Parathyroid adenoma (tissue), 2 donors: ENCODE measurements around the gene CFAP57.

ENCODE experiments used
- H2AFZ ChIP-seq: fragments of 300-600 bp; sonication (generic); one replicate; pipeline ENCODE4 v1.7.0; 2017; ENCODE audit warnings: antibody characterized with exemption, mild to moderate bottlenecking
- H3K27ac ChIP-seq: fragments of 300-600 bp; sonication (generic); one replicate; pipeline ENCODE4 v1.7.0; 2017
- H3K27me3 ChIP-seq: fragments of 300-600 bp; sonication (generic); one replicate; pipeline ENCODE4 v1.7.0; 2017; ENCODE audit warnings: low read length; ENCODE audit not compliant: control insufficient read depth, insufficient read depth
- H3K36me3 ChIP-seq: fragments of 300-600 bp; sonication (generic); one replicate; pipeline ENCODE4 v1.7.0; 2017; ENCODE audit warnings: low read length; ENCODE audit not compliant: control insufficient read depth, insufficient read depth
- H3K4me1 ChIP-seq: fragments of 300-600 bp; sonication (generic); one replicate; pipeline ENCODE4 v1.7.0; 2017; ENCODE audit warnings: control low read depth
- H3K4me2 ChIP-seq: fragments of 300-600 bp; sonication (generic); one replicate; pipeline ENCODE4 v1.7.0; 2017; ENCODE audit warnings: low read length
- H3K4me3 ChIP-seq: fragments of 300-600 bp; sonication (generic); one replicate; pipeline ENCODE4 v1.7.0; 2017; ENCODE audit warnings: low read depth, low read length
- H3K79me2 ChIP-seq: fragments of 300-600 bp; sonication (generic); one replicate; pipeline ENCODE4 v1.7.0; 2017; ENCODE audit warnings: control low read depth
- H3K9ac ChIP-seq: fragments of 300-600 bp; sonication (generic); one replicate; pipeline ENCODE4 v1.7.0; 2017; ENCODE audit warnings: mild to moderate bottlenecking
- H3K9me3 ChIP-seq: fragments of 300-600 bp; sonication (generic); one replicate; pipeline ENCODE4 v1.7.0; 2017; ENCODE audit warnings: low read length; ENCODE audit not compliant: control insufficient read depth
- TF ChIP-seq, protein P1 (sequence below): fragments of 300-600 bp; sonication (generic); IDR thresholded peaks from one replicate; pipeline ENCODE4 v1.7.0; 2017; ENCODE audit warnings: antibody characterized with exemption, mild to moderate bottlenecking
- donor health status: primary hyperparathyroidism.

The CFAP57 gene

DNA sequence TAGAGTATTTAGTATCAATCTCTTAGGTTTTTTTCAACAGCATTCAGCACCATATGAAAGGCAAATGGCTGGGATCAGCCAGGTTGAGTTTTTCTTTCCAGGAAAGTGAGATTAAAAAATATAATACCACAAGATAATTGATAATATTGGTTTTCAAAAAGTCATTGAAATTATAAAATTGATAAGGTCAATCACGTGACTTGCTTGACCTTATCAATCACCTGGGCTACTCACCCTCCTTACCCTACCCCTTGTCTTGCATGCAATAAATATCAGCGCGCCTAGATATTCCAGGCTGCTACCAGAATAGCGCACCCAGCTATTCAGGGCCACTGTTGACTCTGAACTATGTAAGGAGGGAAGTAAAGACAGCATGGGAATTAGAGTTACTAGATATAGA, 31.5 kb upstream of the CFAP57 start:
- no peak overlapping the region for H3K27ac ChIP-seq
- no peak overlapping the region for H3K4me2 ChIP-seq
- no peaks in the 10 kb centered on the region for H3K79me2 ChIP-seq
- H3K4me1 ChIP-seq = peaks cover 2% of the 10 kb centered on the region
- H3K36me3 ChIP-seq = no peaks in the 10 kb centered on the region
- no peaks in the 10 kb centered on the region for H3K27me3 ChIP-seq
- TF ChIP-seq, protein P1, sequence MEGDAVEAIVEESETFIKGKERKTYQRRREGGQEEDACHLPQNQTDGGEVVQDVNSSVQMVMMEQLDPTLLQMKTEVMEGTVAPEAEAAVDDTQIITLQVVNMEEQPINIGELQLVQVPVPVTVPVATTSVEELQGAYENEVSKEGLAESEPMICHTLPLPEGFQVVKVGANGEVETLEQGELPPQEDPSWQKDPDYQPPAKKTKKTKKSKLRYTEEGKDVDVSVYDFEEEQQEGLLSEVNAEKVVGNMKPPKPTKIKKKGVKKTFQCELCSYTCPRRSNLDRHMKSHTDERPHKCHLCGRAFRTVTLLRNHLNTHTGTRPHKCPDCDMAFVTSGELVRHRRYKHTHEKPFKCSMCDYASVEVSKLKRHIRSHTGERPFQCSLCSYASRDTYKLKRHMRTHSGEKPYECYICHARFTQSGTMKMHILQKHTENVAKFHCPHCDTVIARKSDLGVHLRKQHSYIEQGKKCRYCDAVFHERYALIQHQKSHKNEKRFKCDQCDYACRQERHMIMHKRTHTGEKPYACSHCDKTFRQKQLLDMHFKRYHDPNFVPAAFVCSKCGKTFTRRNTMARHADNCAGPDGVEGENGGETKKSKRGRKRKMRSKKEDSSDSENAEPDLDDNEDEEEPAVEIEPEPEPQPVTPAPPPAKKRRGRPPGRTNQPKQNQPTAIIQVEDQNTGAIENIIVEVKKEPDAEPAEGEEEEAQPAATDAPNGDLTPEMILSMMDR = no peak
- no peak overlapping the region for H3K4me3 ChIP-seq
- no peak overlapping the region for H2AFZ ChIP-seq
- no peaks in the 10 kb centered on the region for H3K9me3 ChIP-seq
- no peak overlapping the region for H3K9ac ChIP-seq

DNA sequence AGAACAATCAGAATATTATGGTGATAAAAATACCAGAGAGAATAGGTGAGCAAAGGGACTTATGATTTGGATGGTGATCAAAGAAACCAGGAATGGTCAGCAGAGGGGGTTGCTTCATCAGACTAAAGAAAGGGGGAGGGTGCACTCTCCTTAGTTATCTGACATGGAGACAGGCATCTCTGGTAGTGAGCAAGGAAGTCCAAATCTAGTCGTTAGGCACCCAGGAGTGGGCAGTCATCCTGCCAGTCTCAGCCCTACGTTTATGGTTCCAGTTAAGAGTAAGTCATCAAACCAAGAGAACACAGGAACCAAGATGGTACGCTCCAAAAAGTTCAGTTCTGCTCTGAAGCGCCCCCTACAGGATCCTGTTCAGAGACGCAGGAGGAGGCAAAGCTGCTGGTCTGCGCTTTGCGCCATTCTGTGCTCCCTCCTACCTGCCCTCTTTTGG, 28.7 kb upstream of the CFAP57 start:
- Histone ChIP-seq H3K4me3 (no peak overlapping the region), H3K4me1 (no peaks in the 10 kb centered on the region), H2AFZ (no peak overlapping the region), H3K36me3 (no peaks in the 10 kb centered on the region), H3K27me3 (no peaks in the 10 kb centered on the region), H3K9ac (no peak overlapping the region), H3K4me2 (no peak overlapping the region), H3K79me2 (no peaks in the 10 kb centered on the region), H3K27ac (no peak overlapping the region), H3K9me3 (no peaks in the 10 kb centered on the region)
- TF ChIP-seq, protein P1 = no peak

DNA sequence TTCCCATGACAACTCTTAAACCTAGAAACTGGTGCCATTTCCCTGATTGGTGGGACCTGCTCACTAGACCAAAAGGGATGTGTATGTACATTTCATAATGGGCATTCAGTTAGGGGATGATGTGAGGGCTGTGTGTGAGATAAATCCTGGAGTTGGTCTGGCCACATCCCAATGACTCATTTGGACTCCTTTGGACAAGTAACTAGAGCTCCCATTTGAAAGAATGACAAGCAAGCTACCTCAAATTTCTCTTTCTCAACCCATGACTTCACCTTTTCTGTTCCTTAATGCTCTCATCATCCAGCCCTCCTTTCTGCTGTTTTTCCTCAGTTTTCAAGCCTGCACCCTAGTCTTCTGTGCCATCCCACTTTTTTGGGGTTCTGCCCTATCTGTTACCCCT, 27.9 kb upstream of the CFAP57 start:
- H3K4me3 ChIP-seq = no peak overlapping the region
- H3K27ac ChIP-seq = no peak overlapping the region
- H3K36me3 ChIP-seq = no peaks in the 10 kb centered on the region
- TF ChIP-seq, protein P1 = no peak
- H3K9me3 ChIP-seq = no peaks in the 10 kb centered on the region
- no peaks in the 10 kb centered on the region for H3K4me1 ChIP-seq
- H3K27me3 ChIP-seq = no peaks in the 10 kb centered on the region
- no peak overlapping the region for H2AFZ ChIP-seq
- H3K9ac ChIP-seq = no peak overlapping the region
- no peaks in the 10 kb centered on the region for H3K79me2 ChIP-seq
- no peak overlapping the region for H3K4me2 ChIP-seq

DNA sequence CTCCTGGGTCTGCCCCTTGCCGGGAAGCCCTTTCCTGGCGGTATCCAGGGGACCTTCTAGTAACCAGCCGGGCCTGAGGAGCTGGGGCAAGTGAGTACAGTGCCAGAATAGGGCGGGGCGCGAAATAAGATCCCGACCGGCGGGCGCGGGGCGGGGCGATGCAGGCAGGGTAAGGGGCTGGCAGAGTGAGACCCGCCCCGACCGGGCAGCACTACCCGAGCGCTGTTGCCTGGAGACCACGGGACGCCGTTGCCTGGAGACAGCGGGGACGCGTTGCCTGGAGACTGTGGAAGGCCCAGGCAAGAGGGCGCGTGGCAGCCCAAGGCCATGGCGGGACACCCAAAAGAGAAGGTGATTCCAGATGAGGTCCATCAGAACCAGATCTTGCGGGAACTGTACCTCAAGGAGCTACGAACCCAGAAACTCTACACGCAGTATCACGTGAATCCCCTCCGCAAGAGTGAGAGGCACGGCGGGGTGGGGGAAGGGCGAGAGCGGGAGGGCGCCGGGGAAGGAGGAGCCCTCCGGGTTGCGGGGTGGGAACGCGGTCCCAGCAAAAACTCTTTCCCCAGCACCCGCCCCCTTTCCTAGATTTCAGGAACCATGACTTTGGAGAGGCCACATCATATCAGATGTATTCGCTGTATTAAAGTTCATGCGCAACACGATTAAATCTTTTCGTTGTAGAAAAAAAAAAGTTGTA, 24.4 kb upstream of the CFAP57 start:
- Histone ChIP-seq H3K36me3 (no peaks in the 10 kb centered on the region), H2AFZ (peak overlapping the region; percentile 56), H3K27me3 (no peaks in the 10 kb centered on the region), H3K79me2 (no peaks in the 10 kb centered on the region), H3K9ac (no peak overlapping the region), H3K4me1 (no peaks in the 10 kb centered on the region), H3K27ac (peak overlapping the region; percentile 35), H3K9me3 (no peaks in the 10 kb centered on the region), H3K4me3 (peak overlapping the region; percentile 56), H3K4me2 (peak overlapping the region; percentile 87)
- TF ChIP-seq, protein P1 = no peak

DNA sequence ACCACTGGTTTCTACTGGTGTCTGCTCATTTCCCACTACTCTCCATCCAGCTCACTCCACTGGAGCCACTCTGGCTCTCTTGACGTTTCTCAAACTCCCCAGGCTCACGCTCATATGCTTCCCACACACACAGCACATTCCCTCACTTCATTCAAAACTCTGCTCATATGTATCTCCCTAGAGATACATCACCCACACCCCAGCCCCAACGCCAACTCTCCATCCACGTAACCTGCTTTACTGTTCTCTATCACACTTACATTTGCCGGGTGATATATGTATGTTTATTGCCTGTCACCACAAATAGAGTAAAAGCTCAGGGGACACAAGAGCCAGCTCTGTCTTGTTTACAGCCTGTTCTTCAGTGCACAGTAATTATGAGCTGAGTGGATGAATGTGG, 22.2 kb upstream of the CFAP57 start:
- Histone ChIP-seq H3K4me1 (no peaks in the 10 kb centered on the region), H3K79me2 (no peaks in the 10 kb centered on the region), H3K36me3 (no peaks in the 10 kb centered on the region), H2AFZ (no peak overlapping the region), H3K4me3 (no peak overlapping the region), H3K9me3 (no peaks in the 10 kb centered on the region), H3K27ac (no peak overlapping the region), H3K9ac (no peak overlapping the region), H3K4me2 (no peak overlapping the region), H3K27me3 (no peaks in the 10 kb centered on the region)
- TF ChIP-seq, protein P1 = no peak
